A673 (cell line): ENCODE measurements around the gene KIF1A.

Source experiments
- CTCF ChIP-seq: fragments of 300-800, 200-600 bp; sonication (generic); conservative IDR thresholded peaks from 2 replicates; pipeline ENCODE4 v1.5.1; 2017; ENCODE audit warnings: low read depth, mild to moderate bottlenecking, antibody characterized with exemption, low read length, moderate library complexity, mixed read lengths
- EZH2 ChIP-seq: fragments of 200-600 bp; sonication (generic); IDR thresholded peaks from 2 replicates; pipeline ENCODE4 v1.6.1; 2017; ENCODE audit warnings: borderline replicate concordance, low read depth, mild to moderate bottlenecking, mixed read lengths, antibody characterized with exemption, low read length; ENCODE audit not compliant: poor library complexity, severe bottlenecking

DNA sequence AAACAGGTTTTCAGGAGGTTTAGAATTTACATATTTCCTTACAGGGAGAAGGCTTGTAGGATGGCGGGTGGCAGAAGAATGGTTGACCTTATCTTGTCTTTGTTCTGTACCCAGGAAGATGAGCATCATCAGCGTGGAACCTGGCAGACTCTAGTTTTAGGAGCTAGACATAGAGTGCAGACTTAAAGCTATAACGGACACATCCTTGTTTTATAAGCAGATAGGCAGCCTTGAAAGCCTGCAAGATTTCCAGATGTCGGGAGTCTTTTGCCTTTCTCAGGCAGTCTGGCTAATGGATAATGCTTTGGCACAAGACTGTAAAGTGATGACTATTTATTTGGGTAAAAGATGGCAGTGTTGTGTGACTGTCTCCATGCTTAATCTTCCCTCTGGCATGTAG, 149.1 kb downstream of the KIF1A start:
- no peak for TF ChIP-seq EZH2
- no peak for TF ChIP-seq CTCF
